ENCODE results near the gene PIP4K2A. TPM values are rescaled to one million over a fixed set of nuclear protein-coding genes. Genes with fewer than 3 reads are reported as not detected.

The PIP4K2A gene
- total RNA-seq, 1 donor from 2014 or later = 28.6 TPM

DNA sequence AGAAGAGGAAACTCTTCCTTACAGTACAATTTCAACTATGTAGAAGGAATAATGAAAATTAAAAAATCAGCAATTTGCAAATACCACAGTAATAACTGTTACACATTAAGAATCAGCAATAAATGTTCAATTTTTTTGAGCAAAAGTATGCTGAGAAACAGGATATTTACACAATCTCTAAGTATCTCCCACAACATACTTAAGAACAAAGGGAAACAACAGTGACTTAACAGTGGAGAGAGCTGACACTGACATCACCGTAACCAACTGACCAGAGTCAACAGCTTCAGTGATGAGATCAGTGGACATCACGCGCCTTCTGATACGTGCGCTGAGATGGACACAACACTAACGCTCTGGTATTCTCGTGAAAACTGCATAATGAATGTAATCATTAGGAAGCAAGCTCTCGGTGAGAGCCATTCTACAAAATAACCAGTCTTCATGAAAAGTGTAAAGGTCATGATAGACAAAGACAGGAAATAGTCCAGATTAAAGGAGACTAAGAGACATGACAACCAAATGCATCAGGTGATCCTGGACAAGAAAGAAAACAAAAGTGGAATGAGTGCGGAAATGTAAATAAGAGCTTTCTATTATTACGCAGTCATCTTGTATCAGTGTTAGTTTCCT, 82.6 kb downstream of the PIP4K2A start:
- TF ChIP-seq, protein P1, sequence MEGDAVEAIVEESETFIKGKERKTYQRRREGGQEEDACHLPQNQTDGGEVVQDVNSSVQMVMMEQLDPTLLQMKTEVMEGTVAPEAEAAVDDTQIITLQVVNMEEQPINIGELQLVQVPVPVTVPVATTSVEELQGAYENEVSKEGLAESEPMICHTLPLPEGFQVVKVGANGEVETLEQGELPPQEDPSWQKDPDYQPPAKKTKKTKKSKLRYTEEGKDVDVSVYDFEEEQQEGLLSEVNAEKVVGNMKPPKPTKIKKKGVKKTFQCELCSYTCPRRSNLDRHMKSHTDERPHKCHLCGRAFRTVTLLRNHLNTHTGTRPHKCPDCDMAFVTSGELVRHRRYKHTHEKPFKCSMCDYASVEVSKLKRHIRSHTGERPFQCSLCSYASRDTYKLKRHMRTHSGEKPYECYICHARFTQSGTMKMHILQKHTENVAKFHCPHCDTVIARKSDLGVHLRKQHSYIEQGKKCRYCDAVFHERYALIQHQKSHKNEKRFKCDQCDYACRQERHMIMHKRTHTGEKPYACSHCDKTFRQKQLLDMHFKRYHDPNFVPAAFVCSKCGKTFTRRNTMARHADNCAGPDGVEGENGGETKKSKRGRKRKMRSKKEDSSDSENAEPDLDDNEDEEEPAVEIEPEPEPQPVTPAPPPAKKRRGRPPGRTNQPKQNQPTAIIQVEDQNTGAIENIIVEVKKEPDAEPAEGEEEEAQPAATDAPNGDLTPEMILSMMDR (conservative IDR thresholded peaks at IDR 0.05; ENCODE audit: low read depth, low read length) = no peak
- DNase-seq (ENCODE audit: low read depth) = peak; percentile 95

DNA sequence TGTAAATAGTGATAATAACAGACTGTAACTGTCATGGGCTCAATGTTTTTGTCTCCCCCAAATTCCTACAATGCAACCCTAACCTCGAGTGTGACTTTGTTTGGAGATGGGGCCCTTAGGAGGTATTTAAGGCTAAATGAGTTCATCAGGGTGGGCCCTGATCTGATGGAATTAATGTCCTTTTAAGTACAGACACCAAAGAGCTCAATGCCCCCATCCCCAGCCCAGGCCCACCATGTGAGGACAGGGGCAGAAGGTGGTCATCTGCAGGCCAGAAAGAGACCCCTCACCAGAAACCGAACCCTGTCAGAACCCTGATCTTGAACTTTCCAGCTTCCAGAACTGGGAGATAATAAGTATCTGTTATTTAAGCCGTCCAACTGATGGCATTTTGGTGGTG, 83.2 kb downstream of the PIP4K2A start:
- no peak overlapping the region for H3K4me3 ChIP-seq (ENCODE audit: low read depth, low read length)
- no peak for DNase-seq (ENCODE audit: low read depth)
- TF ChIP-seq, protein P1 (conservative IDR thresholded peaks at IDR 0.05; ENCODE audit: low read depth, low read length) = no peak

More for the DNA sequence above, 82.6 kb downstream of the PIP4K2A start:
- H3K4me3 ChIP-seq (ENCODE audit: low read depth, low read length) = no peak overlapping the region

DNA sequence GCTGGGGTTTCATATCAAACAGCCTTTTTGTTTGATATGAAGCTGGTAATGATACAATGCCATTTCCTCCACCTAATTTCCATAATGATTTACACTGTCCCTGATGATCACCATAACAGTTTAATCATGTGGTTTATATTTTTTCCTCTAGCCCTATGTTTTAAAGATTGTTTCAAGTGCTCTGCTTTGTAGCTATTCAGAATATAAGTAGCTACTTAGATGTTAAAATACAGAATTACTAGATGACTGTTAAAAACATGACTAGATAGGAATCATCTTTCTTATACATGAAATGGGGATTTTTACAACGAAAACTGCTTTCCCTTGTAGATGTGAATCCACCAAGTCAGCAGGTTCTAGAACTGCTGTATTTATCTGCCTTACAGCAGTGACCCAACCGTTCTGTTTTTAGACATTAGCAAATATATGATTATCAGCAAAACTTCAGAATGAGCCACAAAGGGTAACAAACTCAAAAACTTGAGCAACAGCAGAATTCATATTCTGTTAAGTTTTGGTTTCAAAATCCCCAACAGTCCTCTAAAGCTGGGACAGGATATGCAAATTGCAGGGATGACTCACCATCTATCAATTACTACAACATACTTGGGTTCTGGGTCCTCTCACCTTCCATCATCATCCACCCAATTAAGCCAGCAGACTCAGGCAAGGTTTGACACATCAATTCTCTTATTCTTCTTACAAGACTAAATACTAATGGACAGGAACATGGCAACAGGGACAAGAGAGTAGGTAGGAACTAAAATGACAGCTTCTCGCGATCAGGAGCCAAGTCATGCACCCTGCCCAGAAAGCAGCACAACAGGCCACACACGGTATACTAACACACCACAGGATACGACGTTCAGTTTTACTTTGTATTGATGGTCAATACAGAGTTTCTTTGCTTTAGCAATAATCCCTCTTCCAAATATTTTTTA, 83.9 kb downstream of the PIP4K2A start:
- DNase-seq (ENCODE audit: low read depth) = peak; percentile 68
- TF ChIP-seq, protein P1 (conservative IDR thresholded peaks at IDR 0.05; ENCODE audit: low read depth, low read length) = no peak
- no peak overlapping the region for H3K4me3 ChIP-seq (ENCODE audit: low read depth, low read length)

DNA sequence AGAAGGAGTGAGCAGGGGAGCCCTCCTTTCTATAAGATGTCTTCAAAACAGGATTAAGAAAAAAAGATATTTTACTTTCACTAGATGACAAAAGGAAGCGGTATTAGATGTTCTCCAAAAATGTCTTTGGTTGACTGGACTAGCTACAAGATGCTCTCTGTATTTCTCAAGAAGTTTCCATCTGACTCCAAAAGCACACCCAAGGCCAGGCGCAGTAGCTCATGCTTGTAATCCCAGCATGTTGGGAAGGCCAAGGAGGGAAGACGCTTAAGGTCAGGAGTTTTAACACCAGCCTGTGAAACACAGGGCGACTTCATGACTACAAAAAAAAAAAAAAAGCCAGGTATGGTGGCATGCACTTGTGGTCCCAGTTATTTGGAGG, 84.5 kb downstream of the PIP4K2A start:
- TF ChIP-seq, protein P1 (conservative IDR thresholded peaks at IDR 0.05; ENCODE audit: low read depth, low read length) = no peak
- H3K4me3 ChIP-seq (ENCODE audit: low read depth, low read length) = no peak overlapping the region
- no peak for DNase-seq (ENCODE audit: low read depth)

DNA sequence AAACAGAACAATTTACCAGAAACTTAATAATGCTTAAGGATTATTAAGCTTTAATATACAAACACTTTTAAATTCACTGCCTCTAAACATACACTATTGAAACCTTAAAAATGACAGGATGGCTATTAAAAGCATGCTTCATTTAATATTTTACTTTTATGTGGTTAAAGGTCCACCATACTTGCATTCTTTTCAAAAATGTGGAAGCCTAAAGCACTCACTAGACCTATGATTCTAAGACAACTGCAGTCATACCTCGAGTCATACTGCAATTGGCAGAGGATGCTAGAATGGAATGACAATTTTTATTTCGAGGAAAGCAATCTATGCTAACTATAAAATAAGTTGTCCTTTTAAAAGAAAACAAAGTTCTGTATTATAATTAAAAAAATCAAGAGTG, 85.3 kb downstream of the PIP4K2A start:
- no peak for DNase-seq (ENCODE audit: low read depth)
- H3K4me3 ChIP-seq (ENCODE audit: low read depth, low read length) = no peak overlapping the region
- TF ChIP-seq, protein P1 (conservative IDR thresholded peaks at IDR 0.05; ENCODE audit: low read depth, low read length) = no peak

DNA sequence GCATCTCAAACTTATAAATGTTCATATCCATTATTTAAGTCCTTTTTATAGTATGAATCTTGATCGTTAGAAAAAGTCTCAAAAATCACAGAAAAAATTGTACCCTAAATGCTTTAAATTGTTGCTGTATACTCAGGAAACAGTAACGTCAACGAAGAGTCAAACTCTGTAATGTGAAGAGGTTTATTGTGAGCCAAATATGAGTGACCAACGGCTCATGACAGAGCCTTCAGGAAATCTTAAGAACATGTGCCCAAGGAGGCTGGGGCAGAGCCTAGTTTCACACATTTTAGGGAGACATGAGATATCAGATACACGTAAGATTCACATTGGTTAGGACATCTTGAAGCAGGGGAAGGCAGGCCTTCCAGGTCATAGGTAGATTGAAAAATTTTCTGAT, 86.1 kb downstream of the PIP4K2A start:
- no peak for DNase-seq (ENCODE audit: low read depth)
- no peak overlapping the region for H3K4me3 ChIP-seq (ENCODE audit: low read depth, low read length)
- TF ChIP-seq, protein P1 (conservative IDR thresholded peaks at IDR 0.05; ENCODE audit: low read depth, low read length) = no peak

All from epithelial cell of proximal tubule (primary cell).